Prostate gland (tissue), 2 donors: ENCODE results near the gene C22orf31. TPM values are rescaled to one million over a fixed set of nuclear protein-coding genes. Genes with fewer than 3 reads are reported as not detected.

Source experiments
- DNase-seq: peaks from one replicate; pipeline ENCODE4 v3.0.0-alpha.2; 2019; ENCODE audit warnings: low spot score
- H3K27ac ChIP-seq, 2 donors: fragments of 200-600 bp; sonication (generic); 2 replicates each; pipeline ENCODE4 v1.5.1; 2017 to 2019
- H3K27me3 ChIP-seq: fragments of 200-600 bp; sonication (generic); replicated peaks from 2 replicates; pipeline ENCODE4 v1.5.1; 2019; ENCODE audit not compliant: insufficient read depth
- H3K36me3 ChIP-seq, 2 donors: fragments of 200-600 bp; sonication (generic); 1 replicate in 1 of 2; 2 replicates in 1 of 2; pipeline versions ENCODE4 v1.5.1 to v1.8.1; 2017 to 2019
- H3K4me1 ChIP-seq: fragments of 200-600 bp; sonication (generic); replicated peaks from 2 replicates; pipeline ENCODE4 v1.5.1; 2019
- H3K4me3 ChIP-seq, 2 donors: fragments of 200-600 bp; sonication (generic); 2 replicates each; pipeline ENCODE4 v1.5.1; 2017 to 2019
- H3K9me3 ChIP-seq: fragments of 200-600 bp; sonication (generic); 2 replicates; pipeline ENCODE4 v1.5.1; 2017
- POLR2A ChIP-seq: fragments of 450-650 bp; IDR thresholded peaks from one replicate; pipeline ENCODE4 v1.6.1; 2016; ENCODE audit warnings: antibody characterized with exemption, mild to moderate bottlenecking
- POLR2AphosphoS5 ChIP-seq: sonication (generic); formaldehyde crosslinking; IDR thresholded peaks from one replicate; pipeline ENCODE4 v1.6.1; 2017; ENCODE audit warnings: antibody characterized with exemption
- WGBS: methylation state at CpG from one replicate; pipeline ENCODE4 v1.1.5; 2018; 5-methylcytosine and 5-hydroxymethylcytosine counted together
- intact Hi-C: fragments of 100-400 bp; cut with DNase I; formaldehyde crosslinking; loops from one replicate; pipeline ENCODE4 v1.14.2; 2022
- total RNA-seq, 2 donors: library from RNA; depleted of rRNA; stranded (reverse); fragments of >200 nt; gene quantifications; one replicate each; pipeline ENCODE4 v1.1.0, GENCODE V29; 2016
- TF ChIP-seq, protein P1 (sequence below), 4 experiments: fragments of 200-600 bp in 2 of 4; fragments of 450-650 bp in 2 of 4; sonication (generic) in 2 of 4; IDR thresholded peaks; 1 replicate in 3 of 4; 2 replicates in 1 of 4; pipeline ENCODE4 v1.5.1; 2016 to 2019; ENCODE audit warnings: antibody characterized with exemption in 4 of 4, mild to moderate bottlenecking in 2 of 4, moderate library complexity in 2 of 4

C22orf31 gene
- total RNA-seq: 1 to 10 TPM in 1 of 2 donors, under 1 TPM in 1; 0.36 to 1.4 TPM

DNA sequence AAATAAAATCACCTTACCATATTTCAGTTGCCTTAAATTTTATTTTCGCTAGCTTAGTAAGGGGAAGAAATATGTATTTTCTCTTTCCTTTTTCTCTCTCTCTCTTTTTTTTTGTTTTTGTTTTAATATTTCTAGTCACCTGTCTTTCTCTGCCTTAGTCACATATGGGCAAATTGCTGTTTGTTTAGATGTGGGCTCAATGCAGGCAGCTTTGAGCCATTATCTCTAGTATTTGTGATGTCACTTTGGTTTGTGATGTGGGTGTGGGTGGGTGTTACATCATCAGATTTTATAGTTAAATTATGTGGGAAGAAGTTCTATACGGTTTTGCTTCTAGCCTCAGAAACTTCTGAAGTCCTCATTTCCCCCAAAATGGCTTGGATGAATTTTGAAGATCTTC is at the start of gene C22orf31:
TSS of gene C22orf31 (minus strand) at position 59 of the 400 bp plus-strand sequence. CDS start at position 20, 39 bp downstream.
- H3K27ac ChIP-seq: no peak within 1 kb of the TSS
- no peaks in the 10 kb centered on the region for H3K9me3 ChIP-seq
- peaks cover 4% of the 10 kb centered on the region for H3K4me1 ChIP-seq
- intact Hi-C loops: no loop called here
- H3K36me3 ChIP-seq: no peaks in the 10 kb centered on the region
- TF ChIP-seq POLR2AphosphoS5 (no peak), POLR2A (no peak)
- TF ChIP-seq, protein P1, sequence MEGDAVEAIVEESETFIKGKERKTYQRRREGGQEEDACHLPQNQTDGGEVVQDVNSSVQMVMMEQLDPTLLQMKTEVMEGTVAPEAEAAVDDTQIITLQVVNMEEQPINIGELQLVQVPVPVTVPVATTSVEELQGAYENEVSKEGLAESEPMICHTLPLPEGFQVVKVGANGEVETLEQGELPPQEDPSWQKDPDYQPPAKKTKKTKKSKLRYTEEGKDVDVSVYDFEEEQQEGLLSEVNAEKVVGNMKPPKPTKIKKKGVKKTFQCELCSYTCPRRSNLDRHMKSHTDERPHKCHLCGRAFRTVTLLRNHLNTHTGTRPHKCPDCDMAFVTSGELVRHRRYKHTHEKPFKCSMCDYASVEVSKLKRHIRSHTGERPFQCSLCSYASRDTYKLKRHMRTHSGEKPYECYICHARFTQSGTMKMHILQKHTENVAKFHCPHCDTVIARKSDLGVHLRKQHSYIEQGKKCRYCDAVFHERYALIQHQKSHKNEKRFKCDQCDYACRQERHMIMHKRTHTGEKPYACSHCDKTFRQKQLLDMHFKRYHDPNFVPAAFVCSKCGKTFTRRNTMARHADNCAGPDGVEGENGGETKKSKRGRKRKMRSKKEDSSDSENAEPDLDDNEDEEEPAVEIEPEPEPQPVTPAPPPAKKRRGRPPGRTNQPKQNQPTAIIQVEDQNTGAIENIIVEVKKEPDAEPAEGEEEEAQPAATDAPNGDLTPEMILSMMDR (IDR thresholded peaks at IDR 0.05): no peak
- no peaks in the 10 kb centered on the region for H3K27me3 ChIP-seq
- no peak for DNase-seq
- H3K4me3 ChIP-seq: no peak within 1 kb of the TSS
- WGBS: 53% methylated on average over 2 of the region's 2 CpGs

GRCh38 chr22:29110946-29111345 is 49.3 kb upstream of the C22orf31 start:
- no peaks in the 10 kb centered on the region for H3K9me3 ChIP-seq
- H3K4me1 ChIP-seq: no peaks in the 10 kb centered on the region
- no peaks in the 10 kb centered on the region for H3K36me3 ChIP-seq
- 96% methylated on average over 3 of the region's 3 CpGs for WGBS
- H3K27ac ChIP-seq: no peak overlapping the region
- DNase-seq: no peak
- no peak overlapping the region for H3K4me3 ChIP-seq
- no peaks in the 10 kb centered on the region for H3K27me3 ChIP-seq
- TF ChIP-seq POLR2AphosphoS5 (no peak), POLR2A (no peak)
- TF ChIP-seq, protein P1 (IDR thresholded peaks at IDR 0.05): no peak
- intact Hi-C loops: no loop called here

DNA sequence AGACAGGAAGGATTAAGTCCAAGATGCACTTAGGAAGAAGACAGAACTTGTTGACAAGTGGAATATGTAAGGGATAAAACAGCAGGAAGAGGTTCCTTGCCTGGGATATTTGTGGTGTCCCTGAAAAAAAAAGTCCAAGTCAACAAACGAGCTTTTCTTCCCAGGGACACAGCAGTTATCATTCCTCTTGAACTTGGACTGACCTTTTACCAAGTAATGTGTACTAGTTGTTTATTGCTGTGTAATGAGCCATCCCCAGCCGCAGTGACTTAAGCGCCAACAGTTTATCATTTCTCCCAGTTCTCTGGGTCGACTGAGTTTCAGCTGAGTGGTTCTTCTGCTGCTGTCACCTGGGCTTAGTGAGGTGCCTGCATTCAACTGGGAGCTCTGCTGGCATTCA is 48.2 kb upstream of the C22orf31 start:
- TF ChIP-seq POLR2AphosphoS5: no peak
- TF ChIP-seq POLR2A: no peak
- TF ChIP-seq, protein P1 (IDR thresholded peaks at IDR 0.05): no peak
- WGBS: 59% methylated on average over 4 of the region's 4 CpGs
- H3K27ac ChIP-seq: no peak overlapping the region
- no peaks in the 10 kb centered on the region for H3K27me3 ChIP-seq
- no peaks in the 10 kb centered on the region for H3K9me3 ChIP-seq
- H3K36me3 ChIP-seq: no peaks in the 10 kb centered on the region
- no peak for DNase-seq
- H3K4me3 ChIP-seq: no peak overlapping the region
- no peaks in the 10 kb centered on the region for H3K4me1 ChIP-seq
- intact Hi-C loops: no loop called here

DNA sequence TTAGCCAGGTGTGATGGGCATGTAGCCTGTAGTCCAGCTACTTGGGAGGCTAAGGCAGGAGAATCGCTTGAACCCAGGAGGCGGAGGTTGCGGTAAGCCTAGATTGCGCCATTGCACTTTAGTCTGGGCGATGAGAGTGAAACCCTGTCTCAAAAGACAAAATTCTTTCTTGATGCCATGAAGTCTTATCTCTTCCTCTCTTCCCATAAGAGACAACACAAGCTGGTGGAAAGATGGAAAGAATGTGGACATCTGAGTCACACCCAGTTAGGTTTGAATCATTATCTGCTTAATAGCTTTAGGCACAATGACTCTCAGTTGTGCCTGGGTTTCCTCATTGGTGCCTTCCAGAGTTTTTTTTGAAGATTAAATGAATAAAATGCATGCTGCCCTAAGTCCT is 46.5 kb upstream of the C22orf31 start:
- Histone ChIP-seq H3K4me3 (no peak overlapping the region), H3K9me3 (no peaks in the 10 kb centered on the region), H3K4me1 (no peaks in the 10 kb centered on the region), H3K27me3 (no peaks in the 10 kb centered on the region), H3K36me3 (no peaks in the 10 kb centered on the region), H3K27ac (no peak overlapping the region)
- intact Hi-C loops: no loop called here
- no peak for DNase-seq
- 98% methylated on average over 5 of the region's 5 CpGs for WGBS
- TF ChIP-seq, protein P1 (IDR thresholded peaks at IDR 0.05): no peak
- TF ChIP-seq POLR2AphosphoS5: no peak
- no peak for TF ChIP-seq POLR2A

DNA sequence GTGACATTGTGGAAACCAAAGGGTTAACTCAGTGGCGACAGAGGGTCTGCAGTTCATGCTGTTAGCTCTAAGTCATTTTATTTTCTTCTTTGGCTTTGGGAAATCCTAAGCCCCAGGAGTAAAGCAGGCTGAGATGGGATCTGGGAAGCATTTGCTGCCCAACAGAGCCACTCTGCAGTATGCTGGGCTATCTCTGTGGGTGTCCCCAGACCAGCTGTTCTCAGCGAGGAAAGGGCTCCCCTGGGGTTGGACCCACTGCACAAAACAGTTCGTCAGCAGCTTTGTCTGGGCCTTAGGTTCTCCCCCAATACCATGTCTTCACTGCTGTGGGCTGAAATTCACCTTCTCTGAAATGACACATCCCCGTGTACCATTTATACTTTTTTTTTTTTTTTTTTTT is 45.2 kb upstream of the C22orf31 start:
- WGBS: 61% methylated on average over 4 of the region's 4 CpGs
- Histone ChIP-seq H3K9me3 (no peaks in the 10 kb centered on the region), H3K36me3 (no peaks in the 10 kb centered on the region), H3K4me3 (no peak overlapping the region), H3K27ac (no peak overlapping the region), H3K4me1 (no peaks in the 10 kb centered on the region), H3K27me3 (no peaks in the 10 kb centered on the region)
- TF ChIP-seq POLR2AphosphoS5 (no peak), POLR2A (no peak)
- TF ChIP-seq, protein P1 (IDR thresholded peaks at IDR 0.05): no peak
- intact Hi-C loops: no loop called here
- no peak for DNase-seq
